ENCODE measurements around the gene PNCK. TPM values are rescaled to one million over a fixed set of nuclear protein-coding genes. Genes with fewer than 3 reads are reported as not detected.

PNCK gene
- total and polyA plus RNA-seq, 4 donors, result 0.44 to 0.77 (median 0.67) TPM

DNA sequence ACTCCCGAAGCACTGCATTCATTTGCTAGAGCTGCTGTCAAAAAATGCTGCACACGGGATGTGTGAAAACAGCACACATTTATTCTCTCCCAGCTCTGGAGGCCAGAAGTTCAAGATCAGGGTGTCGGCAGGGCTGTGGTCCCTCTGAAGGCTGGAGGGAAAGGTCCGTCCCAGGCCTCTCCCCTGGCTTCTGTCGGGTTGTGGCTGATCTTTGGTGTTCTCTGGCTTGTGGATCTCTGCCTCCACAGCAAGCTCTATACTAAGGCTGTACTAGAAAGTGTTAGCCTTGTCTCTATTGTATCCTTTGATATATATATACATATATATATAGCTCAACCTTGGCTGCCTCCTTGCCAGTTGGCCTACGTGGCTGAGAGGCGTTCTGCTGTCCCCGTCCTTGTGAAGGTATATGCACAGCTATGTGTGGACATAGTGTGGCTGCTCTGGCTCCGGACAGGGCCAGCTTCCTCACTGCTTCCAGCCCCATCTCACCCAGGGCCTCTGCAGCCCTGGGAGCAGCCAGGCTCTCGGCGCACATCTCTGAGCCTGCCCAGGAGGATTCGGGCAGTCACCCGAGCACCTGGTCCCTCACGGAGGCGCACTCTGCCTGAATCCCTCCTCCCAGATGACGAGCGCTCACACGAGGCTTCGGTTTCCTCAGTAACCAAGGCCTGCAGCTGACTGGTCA lies 41.6 kb downstream of the PNCK start:
- H3K9me3 ChIP-seq (ENCODE audit: control insufficient read depth in 4 of 4, insufficient read depth in 3 of 4, low read length in 3 of 4), result peaks cover 0 to 7% (median 0%) of the 10 kb centered on the region in 4 donors
- peaks cover 0 to 16% (median 4%) of the 10 kb centered on the region in 5 donors for H3K4me1 ChIP-seq (ENCODE audit: control insufficient read depth in 5 of 5, insufficient read depth in 5 of 5, low read length in 5 of 5)
- H3K36me3 ChIP-seq (ENCODE audit: control insufficient read depth in 4 of 4, insufficient read depth in 4 of 4, low read length in 4 of 4), result no peaks in the 10 kb centered on the region
- H3K9ac ChIP-seq (ENCODE audit: insufficient read depth in 1 of 2, low read length in 2 of 2), result no peak overlapping the region
- DNase-seq (no peak), ATAC-seq (ENCODE audit: insufficient read depth, low FRiP score) (no peak)
- H3K27ac ChIP-seq (ENCODE audit: low read depth in 1 of 2, low read length in 1 of 2), result no peak overlapping the region
- no peak overlapping the region for H3K4me3 ChIP-seq
- peaks cover 0 to 3% (median 0%) of the 10 kb centered on the region in 3 donors for H3K27me3 ChIP-seq (ENCODE audit: control insufficient read depth in 3 of 3, insufficient read depth in 3 of 3, low read length in 2 of 3)
- TF ChIP-seq, protein P1, sequence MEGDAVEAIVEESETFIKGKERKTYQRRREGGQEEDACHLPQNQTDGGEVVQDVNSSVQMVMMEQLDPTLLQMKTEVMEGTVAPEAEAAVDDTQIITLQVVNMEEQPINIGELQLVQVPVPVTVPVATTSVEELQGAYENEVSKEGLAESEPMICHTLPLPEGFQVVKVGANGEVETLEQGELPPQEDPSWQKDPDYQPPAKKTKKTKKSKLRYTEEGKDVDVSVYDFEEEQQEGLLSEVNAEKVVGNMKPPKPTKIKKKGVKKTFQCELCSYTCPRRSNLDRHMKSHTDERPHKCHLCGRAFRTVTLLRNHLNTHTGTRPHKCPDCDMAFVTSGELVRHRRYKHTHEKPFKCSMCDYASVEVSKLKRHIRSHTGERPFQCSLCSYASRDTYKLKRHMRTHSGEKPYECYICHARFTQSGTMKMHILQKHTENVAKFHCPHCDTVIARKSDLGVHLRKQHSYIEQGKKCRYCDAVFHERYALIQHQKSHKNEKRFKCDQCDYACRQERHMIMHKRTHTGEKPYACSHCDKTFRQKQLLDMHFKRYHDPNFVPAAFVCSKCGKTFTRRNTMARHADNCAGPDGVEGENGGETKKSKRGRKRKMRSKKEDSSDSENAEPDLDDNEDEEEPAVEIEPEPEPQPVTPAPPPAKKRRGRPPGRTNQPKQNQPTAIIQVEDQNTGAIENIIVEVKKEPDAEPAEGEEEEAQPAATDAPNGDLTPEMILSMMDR (IDR thresholded peaks at IDR 0.05; ENCODE audit: control extremely low read depth, extremely low read depth), result no peak
- 90 to 98% methylated on average over 15 to 19 of the region's 19 CpGs for WGBS, 2 donors

DNA sequence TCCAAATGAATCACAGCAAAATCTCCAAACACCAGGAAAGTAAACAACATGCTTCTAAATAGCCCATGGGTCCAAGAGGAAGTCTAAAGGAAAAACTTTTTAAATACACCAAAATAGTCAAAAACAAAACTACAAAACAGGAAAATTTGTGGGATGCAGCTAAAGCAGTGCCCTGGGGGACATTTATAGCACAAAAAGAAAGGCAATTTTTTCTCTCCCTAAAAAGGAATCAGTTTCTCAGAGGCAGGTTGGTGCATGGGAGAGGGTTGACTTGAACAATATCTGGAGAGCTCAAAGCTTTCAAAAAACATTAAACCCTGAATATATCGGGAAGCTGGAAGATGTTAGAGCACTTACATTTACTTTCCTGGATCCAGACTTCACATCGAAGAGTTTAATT lies 42.3 kb downstream of the PNCK start:
- TF ChIP-seq, protein P1 (IDR thresholded peaks at IDR 0.05; ENCODE audit: control extremely low read depth, extremely low read depth), result no peak
- 90 to 100% methylated on average over 2 of the region's 2 CpGs for WGBS, 2 donors
- H3K4me1 ChIP-seq (ENCODE audit: control insufficient read depth in 5 of 5, insufficient read depth in 5 of 5, low read length in 5 of 5), result peaks cover 0 to 16% (median 4%) of the 10 kb centered on the region in 5 donors
- no peak overlapping the region for H3K4me3 ChIP-seq
- DNase-seq, result no peak
- H3K9ac ChIP-seq (ENCODE audit: insufficient read depth in 1 of 2, low read length in 2 of 2), result no peak overlapping the region
- H3K36me3 ChIP-seq (ENCODE audit: control insufficient read depth in 4 of 4, insufficient read depth in 4 of 4, low read length in 4 of 4), result no peaks in the 10 kb centered on the region
- H3K9me3 ChIP-seq (ENCODE audit: control insufficient read depth in 4 of 4, insufficient read depth in 3 of 4, low read length in 3 of 4), result peaks cover 0 to 7% (median 0%) of the 10 kb centered on the region in 4 donors
- no peak for ATAC-seq (ENCODE audit: insufficient read depth, low FRiP score)
- H3K27me3 ChIP-seq (ENCODE audit: control insufficient read depth in 3 of 3, insufficient read depth in 3 of 3, low read length in 2 of 3), result peaks cover 0 to 3% (median 0%) of the 10 kb centered on the region in 3 donors
- no peak overlapping the region for H3K27ac ChIP-seq (ENCODE audit: low read depth in 1 of 2, low read length in 1 of 2)

DNA sequence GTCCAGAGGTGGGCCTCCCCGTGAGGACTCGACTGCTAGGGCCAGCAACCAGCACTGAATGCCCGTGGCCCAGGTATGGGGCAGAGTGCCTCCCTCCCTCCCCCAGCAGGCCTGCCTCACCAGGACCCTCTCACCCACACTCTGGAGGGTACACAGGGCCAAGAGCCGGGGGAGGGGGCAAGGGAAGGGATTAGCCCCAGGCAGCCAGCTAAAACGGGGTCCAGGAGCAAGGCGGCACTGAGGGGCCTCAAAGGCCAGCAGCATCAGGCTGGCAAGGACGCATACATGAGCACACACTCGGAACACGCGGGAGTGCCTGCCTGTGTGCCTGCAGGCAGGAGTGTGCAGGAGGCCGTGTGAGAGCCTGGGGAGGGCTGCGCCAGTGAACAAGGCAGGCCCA lies 44.9 kb downstream of the PNCK start:
- peaks cover 0 to 7% (median 0%) of the 10 kb centered on the region in 4 donors for H3K9me3 ChIP-seq (ENCODE audit: control insufficient read depth in 4 of 4, insufficient read depth in 3 of 4, low read length in 3 of 4)
- no peak overlapping the region for H3K27ac ChIP-seq (ENCODE audit: low read depth in 1 of 2, low read length in 1 of 2)
- peaks cover 0 to 7% (median 0%) of the 10 kb centered on the region in 5 donors for H3K4me1 ChIP-seq (ENCODE audit: control insufficient read depth in 5 of 5, insufficient read depth in 5 of 5, low read length in 5 of 5)
- 84 to 90% methylated on average over 11 to 12 of the region's 12 CpGs for WGBS, 2 donors
- no peak overlapping the region for H3K9ac ChIP-seq (ENCODE audit: insufficient read depth in 1 of 2, low read length in 2 of 2)
- no peaks in the 10 kb centered on the region for H3K36me3 ChIP-seq (ENCODE audit: control insufficient read depth in 4 of 4, insufficient read depth in 4 of 4, low read length in 4 of 4)
- peaks cover 0 to 3% (median 0%) of the 10 kb centered on the region in 3 donors for H3K27me3 ChIP-seq (ENCODE audit: control insufficient read depth in 3 of 3, insufficient read depth in 3 of 3, low read length in 2 of 3)
- DNase-seq (peak in 1 of 3 donors; percentile 8), ATAC-seq (ENCODE audit: insufficient read depth, low FRiP score) (no peak)
- TF ChIP-seq, protein P1 (IDR thresholded peaks at IDR 0.05; ENCODE audit: control extremely low read depth, extremely low read depth), result no peak
- H3K4me3 ChIP-seq, result no peak overlapping the region
